MM.1S (cell line): Measurements from ENCODE around the gene ENHO.

ENCODE experiments used
- EZH2phosphoT487 ChIP-seq: fragments of 300-600 bp; sonication (generic); IDR thresholded peaks from 2 replicates; pipeline ENCODE4 v1.6.1; 2018; ENCODE audit warnings: antibody characterized with exemption, low read length
- TF ChIP-seq, protein P1 (sequence below): fragments of 300-600 bp; sonication (generic); IDR thresholded peaks from 2 replicates; pipeline ENCODE4 v1.5.1; 2016; ENCODE audit warnings: antibody characterized with exemption, low read length, mixed read lengths

DNA sequence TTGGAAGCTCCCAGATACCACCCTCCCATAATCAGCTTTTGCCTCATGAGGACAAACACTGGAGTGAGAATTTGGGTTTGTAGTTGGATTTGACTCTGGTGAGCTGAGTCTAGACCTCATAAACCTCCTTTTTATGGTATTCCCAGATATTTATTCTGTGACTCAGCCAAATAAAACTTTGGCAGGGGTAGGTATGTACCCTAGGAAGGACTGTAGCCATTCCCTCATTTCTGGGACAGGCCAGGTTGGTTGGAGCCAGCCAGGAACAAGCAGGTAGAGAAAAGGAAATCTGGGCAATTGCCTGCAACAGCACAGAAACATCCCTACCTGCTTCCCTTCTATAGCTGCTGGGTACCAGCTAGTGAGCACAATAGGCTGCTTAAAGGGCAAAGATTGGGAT lies 19.4 kb downstream of the ENHO start:
- TF ChIP-seq, protein P1, sequence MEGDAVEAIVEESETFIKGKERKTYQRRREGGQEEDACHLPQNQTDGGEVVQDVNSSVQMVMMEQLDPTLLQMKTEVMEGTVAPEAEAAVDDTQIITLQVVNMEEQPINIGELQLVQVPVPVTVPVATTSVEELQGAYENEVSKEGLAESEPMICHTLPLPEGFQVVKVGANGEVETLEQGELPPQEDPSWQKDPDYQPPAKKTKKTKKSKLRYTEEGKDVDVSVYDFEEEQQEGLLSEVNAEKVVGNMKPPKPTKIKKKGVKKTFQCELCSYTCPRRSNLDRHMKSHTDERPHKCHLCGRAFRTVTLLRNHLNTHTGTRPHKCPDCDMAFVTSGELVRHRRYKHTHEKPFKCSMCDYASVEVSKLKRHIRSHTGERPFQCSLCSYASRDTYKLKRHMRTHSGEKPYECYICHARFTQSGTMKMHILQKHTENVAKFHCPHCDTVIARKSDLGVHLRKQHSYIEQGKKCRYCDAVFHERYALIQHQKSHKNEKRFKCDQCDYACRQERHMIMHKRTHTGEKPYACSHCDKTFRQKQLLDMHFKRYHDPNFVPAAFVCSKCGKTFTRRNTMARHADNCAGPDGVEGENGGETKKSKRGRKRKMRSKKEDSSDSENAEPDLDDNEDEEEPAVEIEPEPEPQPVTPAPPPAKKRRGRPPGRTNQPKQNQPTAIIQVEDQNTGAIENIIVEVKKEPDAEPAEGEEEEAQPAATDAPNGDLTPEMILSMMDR = no peak
- TF ChIP-seq EZH2phosphoT487 = no peak
